ENCODE results near the gene ITGA2. TPM values are rescaled to one million over a fixed set of nuclear protein-coding genes. Genes with fewer than 3 reads are reported as not detected.

ITGA2 gene
- total RNA-seq, 2 donors from 2014 or later, result 1.5 to 2.3 TPM

- H3K36me3 ChIP-seq, result no peaks in the 10 kb centered on the region
- H3K4me3 ChIP-seq, result no peak overlapping the region
- H3K27ac ChIP-seq, result no peak overlapping the region
- no peak for TF ChIP-seq CTCF (IDR thresholded peaks at IDR 0.05)
- no peak for DNase-seq (ENCODE audit: low spot score)
- no peaks in the 10 kb centered on the region for H3K27me3 ChIP-seq
- no peaks in the 10 kb centered on the region for H3K4me1 ChIP-seq
- H3K9me3 ChIP-seq, result no peaks in the 10 kb centered on the region
Measured at GRCh38 chr5:53011233-53011632, 22.1 kb downstream of the ITGA2 start.

GRCh38 chr5:53013857-53014256, 24.7 kb downstream of the ITGA2 start:
- H3K36me3 ChIP-seq, result no peaks in the 10 kb centered on the region
- no peak for TF ChIP-seq CTCF (IDR thresholded peaks at IDR 0.05)
- H3K4me3 ChIP-seq, result no peak overlapping the region
- no peak overlapping the region for H3K27ac ChIP-seq
- no peak for DNase-seq (ENCODE audit: low spot score)
- H3K4me1 ChIP-seq, result no peaks in the 10 kb centered on the region
- no peaks in the 10 kb centered on the region for H3K27me3 ChIP-seq
- H3K9me3 ChIP-seq, result no peaks in the 10 kb centered on the region

- Histone ChIP-seq H3K36me3 (no peaks in the 10 kb centered on the region), H3K4me1 (no peaks in the 10 kb centered on the region), H3K4me3 (no peak overlapping the region), H3K27me3 (no peaks in the 10 kb centered on the region), H3K9me3 (no peaks in the 10 kb centered on the region), H3K27ac (no peak overlapping the region)
- DNase-seq (ENCODE audit: low spot score), result no peak
- no peak for TF ChIP-seq CTCF (IDR thresholded peaks at IDR 0.05)
Measured at GRCh38 chr5:53017383-53017782, 28.2 kb downstream of the ITGA2 start.

GRCh38 chr5:53017794-53018391, 28.7 kb downstream of the ITGA2 start:
- TF ChIP-seq CTCF (IDR thresholded peaks at IDR 0.05), result no peak

GRCh38 chr5:53019320-53019719, 30.2 kb downstream of the ITGA2 start:
- H3K9me3 ChIP-seq, result no peaks in the 10 kb centered on the region
- H3K27me3 ChIP-seq, result no peaks in the 10 kb centered on the region
- DNase-seq (ENCODE audit: low spot score), result no peak
- H3K4me3 ChIP-seq, result no peak overlapping the region
- no peak for TF ChIP-seq CTCF (IDR thresholded peaks at IDR 0.05)
- H3K27ac ChIP-seq, result no peak overlapping the region
- H3K36me3 ChIP-seq, result no peaks in the 10 kb centered on the region
- H3K4me1 ChIP-seq, result no peaks in the 10 kb centered on the region

More at GRCh38 chr5:53017794-53018391, 28.7 kb downstream of the ITGA2 start:
- Histone ChIP-seq H3K4me3 (no peak overlapping the region), H3K4me1 (no peaks in the 10 kb centered on the region), H3K9me3 (no peaks in the 10 kb centered on the region), H3K36me3 (no peaks in the 10 kb centered on the region), H3K27me3 (no peaks in the 10 kb centered on the region), H3K27ac (no peak overlapping the region)
- no peak for DNase-seq (ENCODE audit: low spot score)

GRCh38 chr5:53022930-53023511, 33.9 kb downstream of the ITGA2 start:
- H3K27me3 ChIP-seq, result no peaks in the 10 kb centered on the region
- no peaks in the 10 kb centered on the region for H3K36me3 ChIP-seq
- TF ChIP-seq CTCF (IDR thresholded peaks at IDR 0.05), result no peak
- no peak overlapping the region for H3K27ac ChIP-seq
- H3K9me3 ChIP-seq, result no peaks in the 10 kb centered on the region
- H3K4me3 ChIP-seq, result no peak overlapping the region
- DNase-seq (ENCODE audit: low spot score), result no peak
- no peaks in the 10 kb centered on the region for H3K4me1 ChIP-seq
